Motor neuron (in vitro differentiated cells): ENCODE measurements around the gene DGKI. TPM values are rescaled to one million over a fixed set of nuclear protein-coding genes. Genes with fewer than 3 reads are reported as not detected.

Experiments used
- ATAC-seq, 8 experiments: fragments of 200-7000 bp; cut with Tn5 transposase; replicated peaks in 6 of 8; 2 replicates each; pipeline ENCODE4 v1.8.0; 2021; ENCODE audit warnings: mild to moderate bottlenecking in 8 of 8, moderate library complexity in 8 of 8
- H3K27ac ChIP-seq, 2 donors: fragments of 250-450 bp; sonication (Bioruptor Pico); 2 replicates each; pipeline ENCODE4 v1.9.0; 2021; ENCODE audit warnings: antibody characterized with exemption in 2 of 2, mild to moderate bottlenecking in 2 of 2, moderate library complexity in 1 of 2
- H3K4me1 ChIP-seq, 2 donors: fragments of 250-450 bp; sonication (Bioruptor Pico); replicated peaks in 1 of 2; 2 replicates each; pipeline ENCODE4 v1.6.1; 2021; ENCODE audit warnings: antibody characterized with exemption in 2 of 2, mild to moderate bottlenecking in 2 of 2, moderate library complexity in 1 of 2
- H3K4me3 ChIP-seq, 5 donors: fragments of 250-450 bp; sonication (Bioruptor Pico); 2 replicates each; pipeline ENCODE4 v1.9.0; 2021; ENCODE audit warnings: antibody characterized with exemption in 5 of 5, mild to moderate bottlenecking in 5 of 5, moderate library complexity in 4 of 5
- WGBS, 10 experiments: fragments of 450-650 bp; shearing (Covaris generic); methylation state at CpG; one replicate each; pipeline ENCODE4 v1.0.0; 2022; 5-methylcytosine and 5-hydroxymethylcytosine counted together
- in situ Hi-C, 9 experiments: fragments of 400-800 bp; cut with MboI; loops; one replicate each; pipeline ENCODE4 v1.15.0; 2021; ENCODE audit warnings: low sequenced_read_pairs in 9 of 9, low pct_unique_long_range_greater_than_20kb in 2 of 9; ENCODE audit not compliant: unreplicated experiment in 9 of 9
- total RNA-seq, 8 experiments: library from RNA; unstranded; fragments of 300-600 nt; gene quantifications; 2 replicates each; pipeline versions ENCODE4 v1.2.3 to v1.2.4, GENCODE V29; 2022

The DGKI gene
- total RNA-seq, 8 experiments from 2014 or later: 0.27 to 30.3 (median 10.4) TPM

DNA sequence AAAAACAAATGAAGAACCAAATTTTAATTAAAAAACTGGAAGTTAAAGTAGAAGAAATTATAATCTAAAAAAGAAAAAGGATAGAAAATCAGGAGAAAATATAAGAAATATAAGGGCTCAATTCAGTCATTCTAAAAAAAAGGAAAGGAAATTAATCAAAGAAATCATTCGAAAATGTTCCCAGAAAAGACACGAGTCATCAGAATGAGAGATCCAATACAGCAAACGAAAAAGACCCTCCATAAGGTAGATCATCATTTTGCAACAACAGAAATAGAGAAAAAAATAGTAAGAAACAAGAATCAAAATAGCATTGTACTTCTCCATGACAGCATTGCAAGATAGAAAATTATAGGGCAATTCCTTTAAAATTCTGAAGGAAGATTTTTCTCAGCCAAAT, 22.5 kb upstream of the DGKI start:
- ATAC-seq: no peak
- 85 to 100% (median 92%) methylated on average over 2 to 3 of the region's 3 CpGs for WGBS, 10 experiments
- H3K27ac ChIP-seq: no peak overlapping the region
- no peak overlapping the region for H3K4me3 ChIP-seq
- in situ Hi-C loops: no loop called here
- peaks cover 11 to 13% of the 10 kb centered on the region in 2 donors for H3K4me1 ChIP-seq

GRCh38 chr7:137867289-137867688, 20.5 kb upstream of the DGKI start:
- Histone ChIP-seq H3K27ac (no peak overlapping the region), H3K4me3 (no peak overlapping the region), H3K4me1 (peaks cover 0 to 2% of the 10 kb centered on the region in 2 donors)
- 57 to 100% (median 83%) methylated on average over 1 to 3 of the region's 3 CpGs; no CpG with 5 or more reads in 5 of the 10 experiments for WGBS, 10 experiments
- ATAC-seq: no peak
- in situ Hi-C loops: no loop called here

DNA sequence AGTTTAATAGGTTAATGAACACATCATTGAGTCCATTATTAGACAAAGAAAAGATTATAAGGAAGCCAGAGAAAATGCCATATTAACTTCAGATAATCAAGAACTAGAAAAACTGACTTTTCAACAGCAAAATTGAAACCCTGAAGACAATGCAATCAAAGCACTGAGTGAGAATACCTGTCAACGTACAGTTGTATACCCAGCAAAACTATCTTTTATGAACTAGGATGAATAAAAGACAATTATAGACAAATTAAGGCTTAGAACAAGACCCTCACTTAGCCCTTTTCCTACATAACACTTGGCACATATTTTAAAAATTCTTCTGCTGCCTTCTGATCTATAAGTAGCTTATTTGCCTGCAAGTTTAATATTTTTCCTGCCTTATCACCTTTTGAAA, 19.0 kb upstream of the DGKI start:
- in situ Hi-C loops: no loop called here
- no peak for ATAC-seq
- 73 to 100% (median 100%) methylated on average over 1 of the region's 1 CpG; no CpG with 5 or more reads in 2 of the 10 experiments for WGBS, 10 experiments

DNA sequence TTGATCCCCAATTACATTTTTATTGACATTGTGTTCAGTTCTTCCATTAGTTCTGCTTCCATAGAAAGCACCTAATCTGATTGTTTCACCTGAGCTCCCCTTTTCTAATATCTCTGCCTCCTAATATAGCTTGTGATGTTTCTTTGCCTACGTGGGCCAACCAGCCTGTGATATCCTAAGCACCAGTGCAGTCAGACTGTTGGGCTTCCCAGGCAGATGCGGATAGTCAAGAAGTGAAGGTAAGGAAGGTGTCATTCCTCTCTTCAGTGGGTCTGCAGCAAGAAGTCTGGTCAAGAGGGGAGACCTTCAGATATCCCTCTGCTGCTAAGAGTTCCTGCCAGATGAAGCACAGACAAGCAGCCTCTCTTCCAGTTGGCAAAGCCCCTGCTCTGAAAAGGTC, 16.2 kb upstream of the DGKI start:
- WGBS, 10 experiments: 75 to 100% (median 95%) methylated on average over 1 to 2 of the region's 2 CpGs; no CpG with 5 or more reads in 3 of the 10 experiments
- no peak overlapping the region for H3K4me3 ChIP-seq
- H3K4me1 ChIP-seq: peaks cover 0 to 6% of the 10 kb centered on the region in 2 donors
- no peak overlapping the region for H3K27ac ChIP-seq
- ATAC-seq: no peak
- in situ Hi-C loops: no loop called here

More for the DNA sequence above, 19.0 kb upstream of the DGKI start:
- H3K4me1 ChIP-seq: peaks cover 0 to 3% of the 10 kb centered on the region in 2 donors
- H3K4me3 ChIP-seq: no peak overlapping the region
- H3K27ac ChIP-seq: no peak overlapping the region

DNA sequence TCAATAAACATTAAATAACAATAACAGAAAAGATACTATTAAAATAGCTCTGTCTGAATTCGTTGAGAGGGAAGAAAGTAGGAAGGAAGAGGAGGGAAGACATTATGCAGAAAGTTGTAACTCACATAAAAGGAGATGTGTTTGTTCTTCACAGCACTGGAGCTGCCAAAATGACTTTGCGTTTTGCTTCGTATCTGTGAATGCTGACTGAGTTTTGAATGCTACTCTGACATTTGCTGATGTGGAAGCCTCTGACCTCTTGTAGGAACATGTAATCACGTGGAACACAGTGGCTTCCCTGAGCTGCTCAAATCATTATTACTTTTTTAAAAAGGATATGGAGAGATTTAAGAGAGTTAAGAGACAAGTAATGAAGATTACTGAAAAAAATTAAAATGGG, 15.6 kb upstream of the DGKI start:
- Histone ChIP-seq H3K4me3 (no peak overlapping the region), H3K4me1 (peaks cover 0 to 6% of the 10 kb centered on the region in 2 donors), H3K27ac (no peak overlapping the region)
- 0 to 71% (median 57%) methylated on average over 1 to 4 of the region's 4 CpGs for WGBS, 10 experiments
- no peak for ATAC-seq
- in situ Hi-C loops: no loop called here

- 60 to 100% (median 86%) methylated on average over 1 to 2 of the region's 2 CpGs; no CpG with 5 or more reads in 2 of the 10 experiments for WGBS, 10 experiments
- in situ Hi-C loops: no loop called here
Measured at GRCh38 chr7:137860542-137860941, 13.8 kb upstream of the DGKI start.

DNA sequence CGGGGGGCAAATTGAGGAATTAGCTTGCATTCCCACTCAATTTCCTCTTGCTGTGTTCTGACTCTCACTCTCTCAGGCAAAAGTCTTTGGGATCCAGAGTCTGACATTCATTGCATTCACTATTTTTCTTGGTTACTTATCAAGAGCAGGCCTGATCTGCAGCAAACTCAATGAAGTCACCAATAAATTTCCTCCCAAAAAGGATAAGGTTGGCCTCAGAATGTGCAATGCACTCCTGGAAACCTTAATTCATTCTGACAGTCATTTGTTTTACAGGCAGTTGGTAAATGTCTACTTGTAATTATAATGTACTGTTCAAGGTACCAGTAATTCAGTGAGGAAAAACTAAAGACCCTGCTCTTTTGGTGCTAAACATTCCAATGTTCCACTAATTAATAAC, 6.3 kb upstream of the DGKI start:
- Histone ChIP-seq H3K4me1 (no peaks in the 10 kb centered on the region), H3K27ac (no peak overlapping the region), H3K4me3 (no peak overlapping the region)
- ATAC-seq: no peak
- in situ Hi-C loops: no loop called here
- 100% methylated on average over 1 of the region's 1 CpG; no CpG with 5 or more reads in 3 of the 10 experiments for WGBS, 10 experiments

More at GRCh38 chr7:137860542-137860941, 13.8 kb upstream of the DGKI start:
- Histone ChIP-seq H3K4me3 (no peak overlapping the region), H3K4me1 (peaks cover 0 to 6% of the 10 kb centered on the region in 2 donors), H3K27ac (no peak overlapping the region)
- ATAC-seq: peak in 5 of 8 experiments; percentile 72 to 84 (median 73)

DNA sequence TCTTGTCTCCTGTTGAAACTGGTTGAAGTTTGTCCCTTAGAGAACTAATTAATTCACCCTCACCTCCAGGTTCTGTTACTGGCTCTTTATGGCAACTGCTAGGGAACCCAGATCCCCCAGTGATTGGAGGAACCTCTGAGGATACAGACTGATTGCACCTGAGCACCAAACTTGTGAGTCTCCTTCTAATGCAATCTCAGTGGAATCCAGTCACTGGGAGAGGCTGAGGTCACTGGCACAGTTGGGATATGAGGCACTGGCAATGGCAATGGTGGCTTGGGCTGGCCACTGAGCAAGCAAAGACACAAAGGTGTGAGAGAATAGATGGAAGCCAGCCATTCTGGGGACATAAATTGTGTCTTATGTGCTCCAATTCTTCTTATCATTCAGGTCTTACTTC, 5.3 kb upstream of the DGKI start:
- Histone ChIP-seq H3K4me3 (no peak overlapping the region), H3K27ac (no peak overlapping the region), H3K4me1 (peaks cover 0 to 2% of the 10 kb centered on the region in 2 donors)
- no peak for ATAC-seq
- in situ Hi-C loops: no loop called here

GRCh38 chr7:137850972-137851945, 4.5 kb upstream of the DGKI start:
- Histone ChIP-seq H3K27ac (no peak overlapping the region), H3K4me1 (peaks cover 0 to 2% of the 10 kb centered on the region in 2 donors), H3K4me3 (no peak overlapping the region)
- WGBS, 10 experiments: 72 to 100% (median 90%) methylated on average over 1 to 5 of the region's 6 CpGs; no CpG with 5 or more reads in 1 of the 10 experiments
- in situ Hi-C loops: no loop called here
- ATAC-seq: peak in 2 of 8 experiments; percentile 68 to 77

- ATAC-seq: peak in 2 of 8 experiments; percentile 22 to 49
- Histone ChIP-seq H3K4me1 (peaks cover 6% of the 10 kb centered on the region in 2 donors), H3K4me3 (no peak overlapping the region), H3K27ac (no peak overlapping the region)
- in situ Hi-C loops: no loop called here
- 0 to 80% (median 50%) methylated on average over 1 to 2 of the region's 2 CpGs; no CpG with 5 or more reads in 2 of the 10 experiments for WGBS, 10 experiments
Measured at GRCh38 chr7:137850571-137850970, 3.8 kb upstream of the DGKI start.

- Histone ChIP-seq H3K4me3 (no peak overlapping the region), H3K27ac (no peak overlapping the region), H3K4me1 (peaks cover 12 to 30% of the 10 kb centered on the region in 2 donors)
- WGBS, 10 experiments: 54 to 100% (median 84%) methylated on average over 1 to 6 of the region's 8 CpGs
- in situ Hi-C loops: no loop called here
- ATAC-seq: no peak
Measured at GRCh38 chr7:137848095-137848494, 1.3 kb upstream of the DGKI start.

- peak overlapping the region; percentile 48 to 76 (median 61) for H3K4me3 ChIP-seq
- peak overlapping the region in 1 of 2 donors; percentile 64 for H3K27ac ChIP-seq
- peaks cover 12 to 35% of the 10 kb centered on the region in 2 donors for H3K4me1 ChIP-seq
- ATAC-seq: peak in 5 of 8 experiments; percentile 0 to 6 (median 2)
- in situ Hi-C loops: no loop called here
- WGBS, 10 experiments: 23 to 86% (median 48%) methylated on average over 6 to 16 of the region's 18 CpGs
Measured at GRCh38 chr7:137847568-137848050, 835 bp upstream of the DGKI start.

- peak overlapping the region; percentile 48 to 76 (median 61) for H3K4me3 ChIP-seq
- peaks cover 12 to 39% of the 10 kb centered on the region in 2 donors for H3K4me1 ChIP-seq
- peak overlapping the region; percentile 55 to 71 for H3K27ac ChIP-seq
- peak in 1 of 8 experiments; percentile 22 for ATAC-seq
- in situ Hi-C loops: no loop called here
- no CpG with 5 or more reads among the region's 47 CpGs for WGBS, 10 experiments
Measured at GRCh38 chr7:137846549-137846826, 286 bp downstream of the DGKI start.
